Neural crest cell (in vitro differentiated cells): ENCODE results near the gene PRRX1. TPM values are rescaled to one million over a fixed set of nuclear protein-coding genes. Genes with fewer than 3 reads are reported as not detected.

Source experiments
- DNase-seq: peaks from one replicate; pipeline ENCODE4 v3.0.0; 2021; ENCODE audit warnings: low read depth, mixed read lengths, low spot score
- H3K27ac Mint-ChIP-seq: one replicate; pipeline ENCODE4 v1.8.0; 2021; ENCODE audit warnings: mild to moderate bottlenecking, mixed read lengths; ENCODE audit not compliant: unreplicated experiment
- H3K27me3 Mint-ChIP-seq: 2 replicates; pipeline ENCODE4 v1.8.0; 2021; ENCODE audit warnings: low read depth, mild to moderate bottlenecking, mixed read lengths
- H3K36me3 Mint-ChIP-seq: 2 replicates; pipeline ENCODE4 v1.8.0; 2021; ENCODE audit warnings: low read depth, mild to moderate bottlenecking, mixed read lengths
- H3K4me1 Mint-ChIP-seq: 2 replicates; pipeline ENCODE4 v1.8.0; 2021; ENCODE audit warnings: mixed read lengths
- H3K4me3 Mint-ChIP-seq: one replicate; pipeline ENCODE4 v1.8.0; 2021; ENCODE audit warnings: mild to moderate bottlenecking, mixed read lengths
- H3K9me3 Mint-ChIP-seq: 2 replicates; pipeline ENCODE4 v1.8.0; 2021; ENCODE audit warnings: mixed read lengths
- CTCF ChIP-seq: fragments of 200-600 bp; sonication (generic); conservative IDR thresholded peaks from 2 replicates; pipeline ENCODE4 v1.5.0; 2021; ENCODE audit warnings: antibody characterized with exemption, mild to moderate bottlenecking
- total RNA-seq: library from RNA; stranded (reverse); gene quantifications from 2 replicates; pipeline ENCODE4 v1.2.1, GENCODE V29; 2021

Gene PRRX1
- total RNA-seq, 1 donor from 2014 or later, result 4.1 TPM

DNA sequence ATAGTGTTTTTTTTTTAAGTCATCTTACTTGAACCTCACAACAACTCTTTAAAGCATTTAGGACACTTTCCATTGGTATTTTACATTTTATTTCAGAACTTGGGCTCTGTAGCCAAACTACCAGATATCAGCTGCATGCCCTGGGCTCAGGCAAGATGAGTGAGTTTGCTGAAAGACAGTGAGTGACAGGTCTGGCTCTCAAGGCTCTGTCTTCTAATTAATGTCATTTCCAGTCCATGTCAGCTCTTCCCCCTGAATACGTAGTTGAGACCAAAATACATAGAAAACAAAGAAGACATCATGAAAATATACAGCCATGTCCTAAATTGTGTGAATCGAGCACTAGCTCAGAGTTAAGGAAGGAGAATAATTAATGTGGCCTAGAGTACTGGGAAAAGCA lies 39.7 kb downstream of the PRRX1 start:
- Mint-ChIP-seq H3K4me3 (no peak overlapping the region), H3K27me3 (no peaks in the 10 kb centered on the region), H3K4me1 (peaks cover 21% of the 10 kb centered on the region), H3K36me3 (no peaks in the 10 kb centered on the region), H3K9me3 (no peaks in the 10 kb centered on the region), H3K27ac (no peak overlapping the region)
- no peak for TF ChIP-seq CTCF
- no peak for DNase-seq

DNA sequence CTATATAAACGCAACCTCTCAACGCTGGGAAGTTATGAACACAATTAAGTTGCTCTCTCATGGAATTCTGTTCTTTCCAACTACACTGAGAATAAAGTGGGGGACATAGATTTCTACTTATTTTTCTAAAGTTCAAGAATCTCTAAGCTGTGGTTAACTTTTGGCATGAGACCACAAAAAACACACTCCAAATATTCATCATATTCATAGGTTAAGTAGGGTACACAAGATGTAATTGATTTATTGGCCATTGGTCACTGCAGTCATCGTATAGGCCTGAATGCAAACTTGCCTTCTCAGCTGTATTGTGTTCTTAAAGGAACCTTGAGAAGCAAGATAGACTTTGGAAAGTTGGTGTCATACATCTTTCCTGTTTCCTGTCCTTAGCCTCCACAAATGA lies 40.3 kb downstream of the PRRX1 start:
- peaks cover 14% of the 10 kb centered on the region for H3K4me1 Mint-ChIP-seq
- no peaks in the 10 kb centered on the region for H3K9me3 Mint-ChIP-seq
- TF ChIP-seq CTCF, result no peak
- H3K27me3 Mint-ChIP-seq, result no peaks in the 10 kb centered on the region
- no peak overlapping the region for H3K27ac Mint-ChIP-seq
- no peaks in the 10 kb centered on the region for H3K36me3 Mint-ChIP-seq
- no peak for DNase-seq
- H3K4me3 Mint-ChIP-seq, result no peak overlapping the region

DNA sequence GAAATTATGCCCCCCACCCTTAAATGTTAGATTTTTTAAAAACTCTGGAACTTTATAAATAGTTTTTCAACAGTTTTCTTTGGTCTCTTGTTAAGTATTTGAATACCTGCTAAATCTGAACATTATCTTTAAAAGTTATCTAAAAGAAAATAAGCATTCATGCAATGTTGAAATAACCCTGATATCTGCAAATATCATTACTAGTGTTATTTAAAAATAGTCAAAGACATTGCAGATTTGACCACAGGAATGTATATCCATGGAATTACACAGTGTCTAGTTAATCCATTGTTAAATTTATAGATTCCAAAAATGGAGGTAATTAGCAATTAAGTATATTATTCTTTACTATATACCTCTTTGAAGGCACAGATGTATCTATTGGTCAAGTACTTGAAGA lies 42.0 kb downstream of the PRRX1 start:
- Mint-ChIP-seq H3K4me3 (no peak overlapping the region), H3K27ac (no peak overlapping the region), H3K4me1 (peaks cover 8% of the 10 kb centered on the region), H3K36me3 (no peaks in the 10 kb centered on the region), H3K27me3 (no peaks in the 10 kb centered on the region), H3K9me3 (no peaks in the 10 kb centered on the region)
- no peak for DNase-seq
- no peak for TF ChIP-seq CTCF

DNA sequence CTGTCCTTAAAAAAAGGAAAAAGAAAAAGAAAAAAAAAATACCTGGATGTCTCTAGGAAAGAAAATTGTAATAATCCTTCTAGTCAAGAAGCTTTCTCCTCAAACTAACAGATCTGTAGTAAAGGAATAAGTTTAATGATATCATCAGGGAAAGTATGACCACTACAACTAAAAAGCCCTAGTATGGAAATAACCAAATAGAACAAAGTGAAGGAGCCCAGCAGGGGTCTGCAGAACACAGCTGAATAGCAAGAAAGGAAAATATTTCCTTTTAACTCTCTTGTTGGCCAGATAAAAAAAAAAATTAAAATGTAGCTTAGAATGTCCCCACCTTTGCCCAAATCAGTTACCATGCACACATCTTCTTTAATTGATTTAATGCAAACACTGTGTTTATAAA lies 43.2 kb downstream of the PRRX1 start:
- Mint-ChIP-seq H3K9me3 (no peaks in the 10 kb centered on the region), H3K27ac (no peak overlapping the region), H3K27me3 (no peaks in the 10 kb centered on the region), H3K4me3 (no peak overlapping the region), H3K36me3 (no peaks in the 10 kb centered on the region), H3K4me1 (peaks cover 8% of the 10 kb centered on the region)
- TF ChIP-seq CTCF, result no peak
- DNase-seq, result no peak

DNA sequence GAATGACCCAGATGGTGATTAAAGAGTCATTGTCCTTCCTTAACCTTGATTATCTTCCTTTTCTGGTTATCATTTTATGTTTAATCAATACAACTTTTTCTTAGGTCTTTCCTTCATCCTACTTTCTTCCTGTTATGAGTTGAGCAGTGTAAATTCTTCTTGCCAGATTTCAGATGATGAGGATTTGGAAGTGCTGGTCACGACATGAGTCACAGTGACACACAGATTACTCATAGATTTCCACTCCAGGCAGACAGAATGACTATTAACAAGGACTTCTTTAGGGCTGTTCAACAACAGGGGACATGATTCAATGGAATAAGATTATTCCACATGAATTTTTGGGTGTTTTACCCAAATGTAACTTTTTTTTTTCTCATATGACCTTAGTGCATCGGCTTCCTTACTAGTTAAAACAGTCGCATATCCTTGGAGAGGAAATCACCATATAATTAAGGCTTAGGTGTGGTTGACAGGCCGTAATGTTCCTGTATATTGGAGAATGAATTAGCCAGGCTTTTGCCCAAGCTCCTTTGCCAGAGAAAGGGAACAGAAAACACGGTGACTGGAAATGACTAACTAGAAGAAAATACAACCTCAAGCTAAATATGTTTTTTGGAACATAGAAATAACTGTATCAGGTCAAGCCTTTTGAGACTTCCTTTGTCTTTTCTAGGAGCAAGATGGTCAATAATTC lies 44.2 kb downstream of the PRRX1 start:
- Mint-ChIP-seq H3K4me1 (peaks cover 8% of the 10 kb centered on the region), H3K4me3 (no peak overlapping the region), H3K27me3 (no peaks in the 10 kb centered on the region), H3K27ac (no peak overlapping the region), H3K36me3 (no peaks in the 10 kb centered on the region), H3K9me3 (no peaks in the 10 kb centered on the region)
- DNase-seq, result no peak
- TF ChIP-seq CTCF, result no peak
